ENCODE data around the gene SLC13A2. TPM values are rescaled to one million over a fixed set of nuclear protein-coding genes. Genes with fewer than 3 reads are reported as not detected.
"Not testable (repeated sequence)": the region's sequence is repeated elsewhere in the genome, so short reads cannot be mapped to it uniquely, and the experiment has no call there.

The SLC13A2 gene
- total RNA-seq, 1 donor from 2014 or later = 0.87 TPM

- H3K9me3 ChIP-seq = no peaks in the 10 kb centered on the region
- ATAC-seq (no peak), DNase-seq (no peak)
- no peaks in the 10 kb centered on the region for H3K4me1 ChIP-seq
- H3K4me3 ChIP-seq = no peak overlapping the region
- no peak overlapping the region for H3K27ac ChIP-seq
- H3K36me3 ChIP-seq = no peaks in the 10 kb centered on the region
- TF ChIP-seq CTCF (IDR thresholded peaks at IDR 0.05) = no peak
- intact Hi-C loops (cut with DNase I) = no loop called here
- no peaks in the 10 kb centered on the region for H3K27me3 ChIP-seq
These were observed 29.4 kb upstream of the SLC13A2 start for GRCh38 chr17:28443901-28444638.

DNA sequence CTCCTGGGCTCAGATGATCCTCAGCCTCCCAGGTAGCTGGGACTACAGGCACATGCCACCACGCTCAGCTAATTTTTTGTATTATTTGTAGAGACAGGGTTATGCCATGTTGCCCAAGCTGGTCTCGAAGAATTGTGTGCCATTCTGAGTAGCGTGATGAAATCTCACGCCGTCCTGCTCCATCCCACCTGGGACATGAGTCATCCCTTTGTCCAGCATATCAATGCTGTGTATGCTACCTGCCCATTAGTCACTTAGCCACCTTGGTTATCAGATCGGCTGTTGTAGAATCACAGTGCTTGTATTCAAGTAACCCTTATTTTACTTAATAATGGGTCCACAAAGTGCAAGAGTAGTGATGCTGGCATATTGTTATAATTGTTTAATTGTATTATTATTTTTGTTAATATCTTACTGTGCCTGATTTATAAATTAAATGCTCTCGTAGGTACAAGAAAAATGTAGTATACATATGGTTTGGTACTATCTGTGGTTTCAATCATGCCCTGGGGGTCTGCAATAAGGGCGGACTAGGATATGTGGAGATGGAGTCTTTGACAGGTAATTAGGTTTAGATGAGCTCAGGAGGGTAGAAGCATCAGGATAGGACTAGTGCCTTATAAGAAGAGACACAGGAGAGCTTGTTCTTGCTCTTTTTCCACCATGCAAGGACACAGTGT is 26.6 kb upstream of the SLC13A2 start:
- no peak overlapping the region for H3K27ac ChIP-seq
- TF ChIP-seq CTCF (IDR thresholded peaks at IDR 0.05) = no peak
- H3K9me3 ChIP-seq = no peaks in the 10 kb centered on the region
- H3K36me3 ChIP-seq = no peaks in the 10 kb centered on the region
- intact Hi-C loops (cut with DNase I) = no loop called here
- ATAC-seq (no peak), DNase-seq (no peak)
- no peak overlapping the region for H3K4me3 ChIP-seq
- no peaks in the 10 kb centered on the region for H3K4me1 ChIP-seq
- no peaks in the 10 kb centered on the region for H3K27me3 ChIP-seq

DNA sequence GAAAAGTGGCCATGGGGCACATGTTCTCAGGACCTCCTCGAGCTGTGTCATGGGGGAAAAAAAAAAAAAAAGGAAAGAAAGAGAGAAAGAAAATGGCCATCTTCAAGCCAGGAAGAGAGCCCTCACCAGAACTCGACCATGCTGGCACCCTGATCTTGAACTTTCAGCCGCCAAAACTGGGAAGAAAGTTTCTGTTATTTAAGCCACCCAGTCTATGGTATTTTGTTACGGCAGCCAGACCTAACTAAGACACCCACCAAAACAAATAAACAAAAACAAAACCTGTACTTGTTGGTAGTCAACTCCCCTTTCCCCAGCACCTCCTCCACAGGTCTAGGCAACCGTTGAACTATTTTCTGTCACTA is 26.1 kb upstream of the SLC13A2 start:
- Histone ChIP-seq H3K4me1 (no peaks in the 10 kb centered on the region), H3K27me3 (no peaks in the 10 kb centered on the region), H3K27ac (no peak overlapping the region), H3K36me3 (no peaks in the 10 kb centered on the region), H3K4me3 (no peak overlapping the region), H3K9me3 (no peaks in the 10 kb centered on the region)
- TF ChIP-seq CTCF (IDR thresholded peaks at IDR 0.05) = no peak
- intact Hi-C loops (cut with DNase I) = no loop called here
- ATAC-seq = no peak
- DNase-seq = no peak

DNA sequence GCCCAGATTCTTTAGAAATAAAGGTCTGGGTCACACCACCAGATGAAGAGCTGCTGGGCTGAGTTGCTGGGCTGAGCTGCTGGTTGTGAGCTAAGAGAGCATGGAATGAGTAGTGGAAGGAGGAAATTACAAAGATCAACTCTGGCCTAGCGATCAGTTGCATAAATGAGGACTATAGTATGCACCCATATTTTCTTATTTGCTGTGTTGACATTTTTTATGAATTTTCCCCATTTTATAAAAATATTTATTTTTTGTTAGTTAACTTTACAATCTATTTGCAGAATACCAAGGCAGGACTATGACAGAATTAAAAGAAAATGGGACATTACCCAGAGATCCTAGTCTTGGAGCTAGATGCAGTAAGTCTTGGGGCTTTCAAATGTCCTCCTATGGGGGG is 23.6 kb upstream of the SLC13A2 start:
- Histone ChIP-seq H3K9me3 (no peaks in the 10 kb centered on the region), H3K27ac (no peak overlapping the region), H3K4me1 (no peaks in the 10 kb centered on the region), H3K36me3 (no peaks in the 10 kb centered on the region), H3K27me3 (no peaks in the 10 kb centered on the region), H3K4me3 (no peak overlapping the region)
- intact Hi-C loops (cut with DNase I) = no loop called here
- ATAC-seq (no peak), DNase-seq (no peak)
- TF ChIP-seq CTCF (IDR thresholded peaks at IDR 0.05) = no peak

GRCh38 chr17:28457890-28458289 is 15.6 kb upstream of the SLC13A2 start:
- no peak for TF ChIP-seq CTCF (IDR thresholded peaks at IDR 0.05)
- H3K27ac ChIP-seq = no peak overlapping the region
- no peaks in the 10 kb centered on the region for H3K27me3 ChIP-seq
- no peak for ATAC-seq
- no peaks in the 10 kb centered on the region for H3K9me3 ChIP-seq
- intact Hi-C loops (cut with DNase I) = no loop called here
- H3K36me3 ChIP-seq = no peaks in the 10 kb centered on the region
- H3K4me3 ChIP-seq = no peak overlapping the region
- no peaks in the 10 kb centered on the region for H3K4me1 ChIP-seq
- no peak for DNase-seq

DNA sequence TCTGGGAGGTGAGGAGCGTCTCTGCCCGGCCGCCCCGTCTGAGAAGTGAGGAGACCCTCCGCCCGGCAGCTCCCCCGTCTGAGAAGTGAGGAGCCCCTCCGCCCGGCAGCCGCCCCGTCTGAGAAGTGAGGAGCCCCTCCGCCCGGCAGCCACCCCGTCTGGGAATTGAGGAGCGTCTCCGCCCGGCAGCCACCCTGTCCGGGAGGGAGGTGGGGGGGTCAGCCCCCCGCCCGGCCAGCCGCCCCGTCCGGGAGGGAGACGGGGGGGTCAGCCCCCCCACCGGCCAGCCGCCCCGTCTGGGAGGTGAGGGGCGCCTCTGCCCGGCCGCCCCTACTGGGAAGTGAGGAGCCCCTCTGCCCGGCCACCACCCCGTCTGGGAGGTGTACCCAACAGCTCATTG is 14.6 kb upstream of the SLC13A2 start:
- H3K27ac ChIP-seq; ATAC-seq; H3K9me3 ChIP-seq; DNase-seq; H3K4me3 ChIP-seq; H3K27me3 ChIP-seq; intact Hi-C loops (cut with DNase I); H3K4me1 ChIP-seq; H3K36me3 ChIP-seq: not testable (repeated sequence)

Data from upper lobe of right lung (tissue), 1 donor.